ENCODE results near the gene NAA10. TPM values are rescaled to one million over a fixed set of nuclear protein-coding genes. Genes with fewer than 3 reads are reported as not detected.

NAA10 gene
- total RNA-seq, 1 experiment from 2014 or later, result 124 TPM

DNA sequence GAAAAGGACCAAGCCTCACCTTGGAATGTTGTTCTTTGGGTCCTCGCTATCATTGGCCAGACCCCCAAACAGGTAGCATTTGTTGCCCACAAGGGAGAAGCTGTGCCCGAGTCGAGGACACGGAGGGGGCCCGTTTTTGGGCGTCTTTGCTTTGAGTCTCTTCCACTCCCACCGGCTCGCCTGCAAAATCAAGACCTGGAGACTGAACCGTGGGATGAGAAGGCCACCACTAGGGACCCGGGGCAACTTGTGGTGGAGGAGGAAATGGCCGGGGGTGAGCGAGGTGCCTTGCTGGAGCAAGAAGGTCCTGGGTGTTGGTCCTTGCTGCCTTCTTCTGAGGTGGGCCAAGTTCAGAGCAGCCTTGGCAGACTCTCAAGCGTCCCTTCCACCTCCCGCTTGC lies 29.3 kb upstream of the NAA10 start:
- CTCF ChIA-PET, result no interaction called here

More for the DNA sequence above, 29.3 kb upstream of the NAA10 start:
- TF ChIP-seq YY1 (IDR thresholded peaks at IDR 0.05; ENCODE audit: extremely low read depth, insufficient replicate concordance, low read depth, low read length), result no peak
- TF ChIP-seq POLR2AphosphoS5 (IDR thresholded peaks at IDR 0.05; ENCODE audit: low read depth, low read length), result no peak
- TF ChIP-seq ZNF274 (IDR thresholded peaks at IDR 0.05; ENCODE audit: low read depth, low read length), result no peak
- no peak for TF ChIP-seq EZH2phosphoT487 (IDR thresholded peaks at IDR 0.05; ENCODE audit: borderline replicate concordance)
- TF ChIP-seq EZH2 (IDR thresholded peaks at IDR 0.05), result no peak
- TF ChIP-seq, protein P1, sequence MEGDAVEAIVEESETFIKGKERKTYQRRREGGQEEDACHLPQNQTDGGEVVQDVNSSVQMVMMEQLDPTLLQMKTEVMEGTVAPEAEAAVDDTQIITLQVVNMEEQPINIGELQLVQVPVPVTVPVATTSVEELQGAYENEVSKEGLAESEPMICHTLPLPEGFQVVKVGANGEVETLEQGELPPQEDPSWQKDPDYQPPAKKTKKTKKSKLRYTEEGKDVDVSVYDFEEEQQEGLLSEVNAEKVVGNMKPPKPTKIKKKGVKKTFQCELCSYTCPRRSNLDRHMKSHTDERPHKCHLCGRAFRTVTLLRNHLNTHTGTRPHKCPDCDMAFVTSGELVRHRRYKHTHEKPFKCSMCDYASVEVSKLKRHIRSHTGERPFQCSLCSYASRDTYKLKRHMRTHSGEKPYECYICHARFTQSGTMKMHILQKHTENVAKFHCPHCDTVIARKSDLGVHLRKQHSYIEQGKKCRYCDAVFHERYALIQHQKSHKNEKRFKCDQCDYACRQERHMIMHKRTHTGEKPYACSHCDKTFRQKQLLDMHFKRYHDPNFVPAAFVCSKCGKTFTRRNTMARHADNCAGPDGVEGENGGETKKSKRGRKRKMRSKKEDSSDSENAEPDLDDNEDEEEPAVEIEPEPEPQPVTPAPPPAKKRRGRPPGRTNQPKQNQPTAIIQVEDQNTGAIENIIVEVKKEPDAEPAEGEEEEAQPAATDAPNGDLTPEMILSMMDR (IDR thresholded peaks at IDR 0.05 in 2 of 3, conservative IDR thresholded peaks at IDR 0.05 in 1 of 3; ENCODE audit: borderline replicate concordance in 1 of 3, insufficient read depth in 1 of 3, low read depth in 2 of 3, low read length in 2 of 3), result no peak
- no peak for TF ChIP-seq JUND (IDR thresholded peaks at IDR 0.05)
- TF ChIP-seq EGR1 (IDR thresholded peaks at IDR 0.05; ENCODE audit: low read depth), result no peak
- TF ChIP-seq, protein P2, sequence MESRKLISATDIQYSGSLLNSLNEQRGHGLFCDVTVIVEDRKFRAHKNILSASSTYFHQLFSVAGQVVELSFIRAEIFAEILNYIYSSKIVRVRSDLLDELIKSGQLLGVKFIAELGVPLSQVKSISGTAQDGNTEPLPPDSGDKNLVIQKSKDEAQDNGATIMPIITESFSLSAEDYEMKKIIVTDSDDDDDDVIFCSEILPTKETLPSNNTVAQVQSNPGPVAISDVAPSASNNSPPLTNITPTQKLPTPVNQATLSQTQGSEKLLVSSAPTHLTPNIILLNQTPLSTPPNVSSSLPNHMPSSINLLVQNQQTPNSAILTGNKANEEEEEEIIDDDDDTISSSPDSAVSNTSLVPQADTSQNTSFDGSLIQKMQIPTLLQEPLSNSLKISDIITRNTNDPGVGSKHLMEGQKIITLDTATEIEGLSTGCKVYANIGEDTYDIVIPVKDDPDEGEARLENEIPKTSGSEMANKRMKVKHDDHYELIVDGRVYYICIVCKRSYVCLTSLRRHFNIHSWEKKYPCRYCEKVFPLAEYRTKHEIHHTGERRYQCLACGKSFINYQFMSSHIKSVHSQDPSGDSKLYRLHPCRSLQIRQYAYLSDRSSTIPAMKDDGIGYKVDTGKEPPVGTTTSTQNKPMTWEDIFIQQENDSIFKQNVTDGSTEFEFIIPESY (IDR thresholded peaks at IDR 0.05; ENCODE audit: extremely low read depth, insufficient replicate concordance, low read length), result no peak
- TF ChIP-seq SP1 (IDR thresholded peaks at IDR 0.05; ENCODE audit: low read depth), result no peak
- no peak for TF ChIP-seq POLR2A (IDR thresholded peaks at IDR 0.05; ENCODE audit: borderline replicate concordance, extremely low read depth, insufficient read depth, insufficient read length)
- TF ChIP-seq MAX (IDR thresholded peaks at IDR 0.05), result no peak
- TF ChIP-seq CEBPB (IDR thresholded peaks at IDR 0.05; ENCODE audit: low read depth), result no peak
- TF ChIP-seq RAD21 (IDR thresholded peaks at IDR 0.05; ENCODE audit: low read depth), result no peak
- TF ChIP-seq SIN3A (IDR thresholded peaks at IDR 0.05; ENCODE audit: low read depth), result no peak
- TF ChIP-seq ZFX (IDR thresholded peaks at IDR 0.05), result no peak
- no peak for TF ChIP-seq TCF7L2 (IDR thresholded peaks at IDR 0.05; ENCODE audit: borderline replicate concordance, extremely low read depth, insufficient read depth, insufficient read length)
- intact Hi-C loops (cut with micrococcal nuclease), result no loop called here
- Histone ChIP-seq H3K27ac (ENCODE audit: low read depth, low read length) (no peak overlapping the region), H4K20me1 (ENCODE audit: insufficient read depth) (no peaks in the 10 kb centered on the region), H3K4me1 (ENCODE audit: control insufficient read depth in 1 of 2, insufficient read depth in 2 of 2, low read length in 2 of 2) (peaks cover 2 to 5% of the 10 kb centered on the region in 2 experiments; a peak in 2 of 4 replicates), H3K4me2 (ENCODE audit: low read length) (no peak overlapping the region), H3K36me3 (ENCODE audit: control insufficient read depth in 1 of 2, insufficient read depth in 2 of 2, low read length in 2 of 2) (peaks cover 10 to 27% of the 10 kb centered on the region in 2 experiments; a peak in 3 of 4 replicates), H2AFZ (ENCODE audit: low read depth, low read length, poor library complexity, severe bottlenecking) (no peak overlapping the region), H3K27me3 (ENCODE audit: insufficient read depth, low read length) (no peaks in the 10 kb centered on the region), H3K4me3 (replicated peaks in 1 of 2; ENCODE audit: low read depth in 1 of 2, low read length in 2 of 2) (no peak overlapping the region), H3K9me3 (ENCODE audit: control insufficient read depth in 1 of 2, insufficient read depth in 1 of 2, low read depth in 1 of 2, low read length in 2 of 2) (no peaks in the 10 kb centered on the region), H3K9ac (ENCODE audit: low read length) (no peak overlapping the region), H3K9me2 (ENCODE audit: insufficient read depth) (no peaks in the 10 kb centered on the region), H3K79me2 (ENCODE audit: insufficient read depth, low read length) (peaks cover 79% of the 10 kb centered on the region)
- DNase-seq (ENCODE audit: low read depth, low spot score) (no peak), ATAC-seq (no peak)
- no TSS peak for BruUV-seq (replicated peaks)
- ChIA-PET RAD21 (ENCODE audit: low non-redundant PET in 1 of 2, low total read pairs in 2 of 2, uncharacterized antibody in 2 of 2, unreplicated experiment in 2 of 2) (no interaction called here), POLR2A (interaction anchor here (1.3 kb wide), 1 partner anchor 10 kb away, joined by 3 read pairs; no protein-coding TSS in a partner anchor)
